ENCODE results near the gene SLC12A5.

SLC12A5 gene

GRCh38 chr20:46007671-46008070 is 21.3 kb upstream of the SLC12A5 start:
- Histone ChIP-seq H3K36me3 (peaks cover 17% of the 10 kb centered on the region), H3K4me3 (ENCODE audit: low read depth in 1 of 2, low read length in 1 of 2) (peak overlapping the region; percentile 80 to 82), H3K27ac (peak overlapping the region; percentile 97), H3K27me3 (no peaks in the 10 kb centered on the region), H3K9me3 (no peaks in the 10 kb centered on the region), H3K4me1 (ENCODE audit: control insufficient read depth in 1 of 2, insufficient read depth in 1 of 2, low read depth in 1 of 2, low read length in 1 of 2) (peaks cover 98 to 99% of the 10 kb centered on the region in 2 experiments)
- TF ChIP-seq CTCF (IDR thresholded peaks at IDR 0.05): no peak

DNA sequence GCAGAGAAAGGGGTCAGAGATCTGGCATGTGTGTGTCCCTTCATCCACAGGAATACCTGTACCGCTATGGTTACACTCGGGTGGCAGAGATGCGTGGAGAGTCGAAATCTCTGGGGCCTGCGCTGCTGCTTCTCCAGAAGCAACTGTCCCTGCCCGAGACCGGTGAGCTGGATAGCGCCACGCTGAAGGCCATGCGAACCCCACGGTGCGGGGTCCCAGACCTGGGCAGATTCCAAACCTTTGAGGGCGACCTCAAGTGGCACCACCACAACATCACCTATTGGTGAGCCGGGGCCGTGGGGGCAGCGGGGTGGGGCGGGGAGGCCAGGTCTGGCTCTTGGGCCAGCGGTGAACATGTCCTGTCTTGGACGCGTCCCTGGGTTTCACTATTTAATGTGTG is 19.2 kb upstream of the SLC12A5 start:
- Histone ChIP-seq H3K36me3 (peaks cover 38% of the 10 kb centered on the region), H3K27me3 (no peaks in the 10 kb centered on the region), H3K9me3 (no peaks in the 10 kb centered on the region), H3K27ac (peak overlapping the region; percentile 97), H3K4me3 (ENCODE audit: low read depth in 1 of 2, low read length in 1 of 2) (peak overlapping the region; percentile 80 to 82), H3K4me1 (ENCODE audit: control insufficient read depth in 1 of 2, insufficient read depth in 1 of 2, low read depth in 1 of 2, low read length in 1 of 2) (peaks cover 98 to 99% of the 10 kb centered on the region in 2 experiments)
- no peak for TF ChIP-seq CTCF (IDR thresholded peaks at IDR 0.05)

GRCh38 chr20:46010491-46011391 is 18.3 kb upstream of the SLC12A5 start:
- Histone ChIP-seq H3K9me3 (no peaks in the 10 kb centered on the region), H3K36me3 (peaks cover 47% of the 10 kb centered on the region), H3K4me1 (ENCODE audit: control insufficient read depth in 1 of 2, insufficient read depth in 1 of 2, low read depth in 1 of 2, low read length in 1 of 2) (peaks cover 93 to 96% of the 10 kb centered on the region in 2 experiments), H3K27me3 (no peaks in the 10 kb centered on the region), H3K4me3 (ENCODE audit: low read depth in 1 of 2, low read length in 1 of 2) (peak overlapping the region; percentile 80 to 82), H3K27ac (peak overlapping the region; percentile 97)
- TF ChIP-seq CTCF (IDR thresholded peaks at IDR 0.05): no peak

DNA sequence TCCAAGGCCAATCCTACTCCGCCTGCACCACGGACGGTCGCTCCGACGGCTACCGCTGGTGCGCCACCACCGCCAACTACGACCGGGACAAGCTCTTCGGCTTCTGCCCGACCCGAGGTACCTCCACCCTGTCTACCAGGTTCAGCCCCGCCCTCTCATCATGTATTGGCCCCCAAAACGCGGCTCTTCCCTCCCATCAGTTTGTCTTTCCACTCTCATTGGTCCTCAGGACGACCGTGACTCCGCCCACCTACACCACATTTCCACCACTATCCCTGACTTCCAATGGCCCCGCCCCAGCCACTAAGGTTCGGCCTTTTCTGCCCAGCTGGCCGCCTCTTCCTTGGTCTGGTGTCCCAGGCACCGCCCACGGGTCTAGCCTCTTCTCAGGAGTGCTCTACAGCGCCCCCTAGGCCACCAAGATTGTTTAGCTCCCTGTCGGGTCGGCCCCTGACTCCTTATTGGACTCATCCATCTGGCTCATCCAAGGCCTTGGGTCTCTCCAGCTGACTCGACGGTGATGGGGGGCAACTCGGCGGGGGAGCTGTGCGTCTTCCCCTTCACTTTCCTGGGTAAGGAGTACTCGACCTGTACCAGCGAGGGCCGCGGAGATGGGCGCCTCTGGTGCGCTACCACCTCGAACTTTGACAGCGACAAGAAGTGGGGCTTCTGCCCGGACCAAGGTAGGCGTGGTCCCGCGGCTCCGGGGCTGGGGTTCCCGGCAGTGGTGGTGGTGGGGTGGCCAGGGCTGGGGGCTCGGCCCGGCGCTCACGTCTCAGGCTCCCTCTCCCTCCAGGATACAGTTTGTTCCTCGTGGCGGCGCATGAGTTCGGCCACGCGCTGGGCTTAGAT is 17.2 kb upstream of the SLC12A5 start:
- peak overlapping the region; percentile 80 to 82 for H3K4me3 ChIP-seq (ENCODE audit: low read depth in 1 of 2, low read length in 1 of 2)

More for the DNA sequence above, 17.2 kb upstream of the SLC12A5 start:
- Histone ChIP-seq H3K27ac (peak overlapping the region; percentile 97), H3K36me3 (peaks cover 58% of the 10 kb centered on the region), H3K4me1 (ENCODE audit: control insufficient read depth in 1 of 2, insufficient read depth in 1 of 2, low read depth in 1 of 2, low read length in 1 of 2) (peaks cover 82 to 89% of the 10 kb centered on the region in 2 experiments), H3K27me3 (no peaks in the 10 kb centered on the region), H3K9me3 (no peaks in the 10 kb centered on the region)
- TF ChIP-seq CTCF (IDR thresholded peaks at IDR 0.05): peak; percentile 80

Data from neutrophil (primary cell).